ENCODE data around the gene DAP.

Gene DAP

DNA sequence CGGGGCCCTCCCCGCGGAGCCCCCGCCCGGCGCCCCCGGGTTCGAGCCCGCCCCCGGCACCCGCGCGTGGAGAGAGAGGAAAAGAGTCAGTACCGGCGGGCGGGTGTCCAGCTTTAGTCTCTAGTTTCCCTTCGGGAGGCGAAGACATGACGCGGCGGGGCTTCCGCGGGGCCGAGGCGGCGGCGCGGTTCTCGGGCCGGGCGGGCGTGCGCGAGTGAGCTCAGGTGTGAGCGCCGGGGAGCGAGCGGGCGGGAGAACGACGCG is 181 bp downstream of the DAP start:
- TF ChIP-seq CTCF (IDR thresholded peaks at IDR 0.05; ENCODE audit: insufficient read depth, low read depth, low read length, missing control alignments): no peak
- H3K4me3 ChIP-seq (ENCODE audit: low read length): peak overlapping the region; percentile 58
- no peak for DNase-seq (ENCODE audit: low read depth)

- H3K4me3 ChIP-seq (ENCODE audit: low read length): peak overlapping the region; percentile 58
- peak; percentile 72 for DNase-seq (ENCODE audit: low read depth)
- TF ChIP-seq CTCF (IDR thresholded peaks at IDR 0.05; ENCODE audit: insufficient read depth, low read depth, low read length, missing control alignments): no peak
Measured at GRCh38 chr5:10760096-10760920, 726 bp downstream of the DAP start.

DNA sequence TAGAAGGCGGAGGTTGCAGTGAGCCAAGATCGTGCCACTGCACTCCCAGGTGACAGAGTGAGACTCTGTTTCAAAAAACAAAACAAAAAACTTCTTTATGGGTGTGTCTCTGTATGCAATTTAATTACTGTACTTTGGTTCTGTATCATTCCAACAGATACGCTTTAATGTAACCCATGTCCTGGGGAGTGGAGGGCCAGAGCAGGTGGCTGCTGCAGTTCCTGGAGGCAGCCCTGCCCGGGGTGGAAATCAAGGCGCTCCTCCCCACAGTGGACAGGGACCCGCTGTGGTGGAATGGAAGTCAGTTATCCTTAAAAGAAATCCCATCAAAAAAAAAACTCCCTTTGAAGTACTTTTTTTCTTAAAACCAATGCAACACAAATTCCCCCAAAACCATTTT is 1.9 kb downstream of the DAP start:
- TF ChIP-seq CTCF (IDR thresholded peaks at IDR 0.05; ENCODE audit: insufficient read depth, low read depth, low read length, missing control alignments): no peak
- no peak for DNase-seq (ENCODE audit: low read depth)
- H3K4me3 ChIP-seq (ENCODE audit: low read length): no peak overlapping the region

GRCh38 chr5:10757922-10758555 is 3.0 kb downstream of the DAP start:
- no peak for TF ChIP-seq CTCF (IDR thresholded peaks at IDR 0.05; ENCODE audit: insufficient read depth, low read depth, low read length, missing control alignments)
- no peak for DNase-seq (ENCODE audit: low read depth)
- no peak overlapping the region for H3K4me3 ChIP-seq (ENCODE audit: low read length)

GRCh38 chr5:10757043-10757442 is 4.0 kb downstream of the DAP start:
- TF ChIP-seq CTCF (IDR thresholded peaks at IDR 0.05; ENCODE audit: insufficient read depth, low read depth, low read length, missing control alignments): no peak
- no peak for DNase-seq (ENCODE audit: low read depth)
- no peak overlapping the region for H3K4me3 ChIP-seq (ENCODE audit: low read length)

GRCh38 chr5:10756549-10756948 is 4.5 kb downstream of the DAP start:
- TF ChIP-seq CTCF (IDR thresholded peaks at IDR 0.05; ENCODE audit: insufficient read depth, low read depth, low read length, missing control alignments): no peak

DNA sequence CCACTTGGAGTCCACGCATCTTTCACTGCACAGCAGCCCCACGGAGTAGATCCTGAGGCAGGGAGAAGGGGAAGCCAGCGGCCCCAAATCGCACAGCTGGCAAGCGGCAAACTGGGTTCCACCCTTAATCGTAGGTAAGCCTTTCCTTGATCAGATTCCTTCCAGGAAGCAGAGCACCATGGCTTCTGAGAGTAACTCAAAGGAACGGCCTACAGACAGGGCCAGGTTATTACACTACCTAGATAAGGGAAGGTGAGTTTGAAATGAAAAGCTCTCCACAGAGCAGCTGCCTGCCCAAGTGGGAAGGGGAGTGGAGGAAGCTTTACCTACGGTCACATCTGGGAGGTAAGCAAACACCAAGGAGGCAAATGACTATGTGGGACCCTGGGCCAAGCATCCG is 7.9 kb downstream of the DAP start:
- no peak for TF ChIP-seq CTCF (IDR thresholded peaks at IDR 0.05; ENCODE audit: insufficient read depth, low read depth, low read length, missing control alignments)
- no peak for DNase-seq (ENCODE audit: low read depth)
- H3K4me3 ChIP-seq (ENCODE audit: low read length): no peak overlapping the region

More at GRCh38 chr5:10756549-10756948, 4.5 kb downstream of the DAP start:
- no peak overlapping the region for H3K4me3 ChIP-seq (ENCODE audit: low read length)
- DNase-seq (ENCODE audit: low read depth): no peak
